Mesenchymal stem cell (in vitro differentiated cells and primary cell): ENCODE data around the gene MYO1A.

Experiments
- DNase-seq: peaks from one replicate; pipeline ENCODE4 v3.0.0-alpha.2; 2013
- H2AFZ ChIP-seq: one replicate; pipeline ENCODE4 v1.6.1; 2013; ENCODE audit warnings: low read depth, mild to moderate bottlenecking, control low read depth, inconsistent platforms, low read length, moderate library complexity
- H2AK5ac ChIP-seq: 2 replicates; pipeline ENCODE4 v1.6.1; 2013; ENCODE audit warnings: low read length, moderate library complexity, mild to moderate bottlenecking, inconsistent platforms; ENCODE audit not compliant: severe bottlenecking
- H2BK120ac ChIP-seq: one replicate; pipeline ENCODE4 v1.6.1; 2013; ENCODE audit warnings: low read depth, mild to moderate bottlenecking, inconsistent platforms, low read length, moderate library complexity
- H2BK12ac ChIP-seq, 2 experiments: one replicate each; pipeline ENCODE4 v1.6.1; 2013; ENCODE audit warnings: inconsistent platforms in 2 of 2, low read length in 2 of 2, mild to moderate bottlenecking in 2 of 2, moderate library complexity in 2 of 2, control low read depth in 1 of 2
- H2BK15ac ChIP-seq: one replicate; pipeline ENCODE4 v1.6.1; 2013; ENCODE audit warnings: mild to moderate bottlenecking, low read depth, inconsistent platforms; ENCODE audit not compliant: poor library complexity, severe bottlenecking
- H2BK5ac ChIP-seq: 2 replicates; pipeline ENCODE4 v1.6.1; 2013; ENCODE audit warnings: low read depth, mild to moderate bottlenecking, low read length, control low read depth, inconsistent platforms; ENCODE audit not compliant: poor library complexity, severe bottlenecking
- H3K14ac ChIP-seq, 2 experiments: one replicate each; pipeline ENCODE4 v1.6.1; 2013; ENCODE audit warnings: inconsistent platforms in 2 of 2, low read length in 2 of 2, control low read depth in 1 of 2, mild to moderate bottlenecking in 1 of 2, moderate library complexity in 1 of 2
- H3K18ac ChIP-seq, 2 experiments: one replicate each; pipeline ENCODE4 v1.6.1; 2013; ENCODE audit warnings: inconsistent platforms in 2 of 2, low read length in 2 of 2, control low read depth in 1 of 2, low read depth in 1 of 2, mild to moderate bottlenecking in 1 of 2
- H3K23ac ChIP-seq, 2 experiments: one replicate each; pipeline ENCODE4 v1.6.1; 2013; ENCODE audit warnings: inconsistent platforms in 2 of 2, low read length in 2 of 2, mild to moderate bottlenecking in 2 of 2, moderate library complexity in 2 of 2, control low read depth in 1 of 2
- H3K27ac ChIP-seq: 2 replicates; pipeline ENCODE4 v1.5.1; 2013; ENCODE audit warnings: mild to moderate bottlenecking, moderate library complexity, low read length, control low read depth, inconsistent platforms; ENCODE audit not compliant: poor library complexity, severe bottlenecking
- H3K27me3 ChIP-seq, 2 experiments: 2 replicates each; pipeline versions ENCODE4 v1.6.1 to v1.7.0; 2013; ENCODE audit warnings: low read length in 2 of 2, mild to moderate bottlenecking in 2 of 2, moderate library complexity in 2 of 2, control low read depth in 1 of 2, inconsistent platforms in 1 of 2; ENCODE audit not compliant: control insufficient read depth in 1 of 2, insufficient read depth in 1 of 2
- H3K36me3 ChIP-seq, 2 experiments: 2 replicates each; pipeline versions ENCODE4 v1.6.1 to v1.7.0; 2013; ENCODE audit warnings: low read length in 2 of 2, control low read depth in 1 of 2, inconsistent platforms in 1 of 2, low read depth in 1 of 2, mild to moderate bottlenecking in 1 of 2; ENCODE audit not compliant: insufficient read depth in 2 of 2, control insufficient read depth in 1 of 2
- H3K4ac ChIP-seq, 2 experiments: one replicate each; pipeline ENCODE4 v1.6.1; 2013; ENCODE audit warnings: inconsistent platforms in 2 of 2, low read length in 2 of 2, mild to moderate bottlenecking in 2 of 2, moderate library complexity in 2 of 2, control low read depth in 1 of 2, low read depth in 1 of 2
- H3K4me1 ChIP-seq: 2 replicates; pipeline ENCODE4 v1.6.1; 2013; ENCODE audit warnings: low read depth, low read length, control low read depth; ENCODE audit not compliant: control insufficient read depth, insufficient read depth
- H3K4me2 ChIP-seq: 2 replicates; pipeline ENCODE4 v1.6.1; 2013; ENCODE audit warnings: low read length, mild to moderate bottlenecking, inconsistent platforms; ENCODE audit not compliant: poor library complexity, severe bottlenecking
- H3K4me3 ChIP-seq, 2 experiments: 2 replicates each; pipeline versions ENCODE4 v1.5.1 to v1.7.0; 2013; ENCODE audit warnings: low read length in 2 of 2, mild to moderate bottlenecking in 2 of 2, control low read depth in 1 of 2, low read depth in 1 of 2; ENCODE audit not compliant: insufficient read depth in 1 of 2
- H3K79me1 ChIP-seq: replicated peaks from 2 replicates; pipeline ENCODE4 v1.6.1; 2013; ENCODE audit warnings: mild to moderate bottlenecking, control low read depth, low read length, inconsistent platforms; ENCODE audit not compliant: poor library complexity, severe bottlenecking
- H3K9ac ChIP-seq: 2 replicates; pipeline ENCODE4 v1.7.0; 2013; ENCODE audit warnings: mild to moderate bottlenecking, low read length, moderate library complexity
- H3K9me3 ChIP-seq: 2 replicates; pipeline ENCODE4 v1.7.0; 2013; ENCODE audit warnings: mild to moderate bottlenecking, low read length; ENCODE audit not compliant: control insufficient read depth
- H4K8ac ChIP-seq: one replicate; pipeline ENCODE4 v1.6.1; 2013; ENCODE audit warnings: inconsistent platforms, mild to moderate bottlenecking, low read length, moderate library complexity
- H4K91ac ChIP-seq: one replicate; pipeline ENCODE4 v1.6.1; 2013; ENCODE audit warnings: mild to moderate bottlenecking, low read length, inconsistent platforms
- WGBS: methylation state at CpG from one replicate; pipeline ENCODE4 v1.1.7; 2013; ENCODE audit warnings: mixed read lengths; 5-methylcytosine and 5-hydroxymethylcytosine counted together

Gene MYO1A

DNA sequence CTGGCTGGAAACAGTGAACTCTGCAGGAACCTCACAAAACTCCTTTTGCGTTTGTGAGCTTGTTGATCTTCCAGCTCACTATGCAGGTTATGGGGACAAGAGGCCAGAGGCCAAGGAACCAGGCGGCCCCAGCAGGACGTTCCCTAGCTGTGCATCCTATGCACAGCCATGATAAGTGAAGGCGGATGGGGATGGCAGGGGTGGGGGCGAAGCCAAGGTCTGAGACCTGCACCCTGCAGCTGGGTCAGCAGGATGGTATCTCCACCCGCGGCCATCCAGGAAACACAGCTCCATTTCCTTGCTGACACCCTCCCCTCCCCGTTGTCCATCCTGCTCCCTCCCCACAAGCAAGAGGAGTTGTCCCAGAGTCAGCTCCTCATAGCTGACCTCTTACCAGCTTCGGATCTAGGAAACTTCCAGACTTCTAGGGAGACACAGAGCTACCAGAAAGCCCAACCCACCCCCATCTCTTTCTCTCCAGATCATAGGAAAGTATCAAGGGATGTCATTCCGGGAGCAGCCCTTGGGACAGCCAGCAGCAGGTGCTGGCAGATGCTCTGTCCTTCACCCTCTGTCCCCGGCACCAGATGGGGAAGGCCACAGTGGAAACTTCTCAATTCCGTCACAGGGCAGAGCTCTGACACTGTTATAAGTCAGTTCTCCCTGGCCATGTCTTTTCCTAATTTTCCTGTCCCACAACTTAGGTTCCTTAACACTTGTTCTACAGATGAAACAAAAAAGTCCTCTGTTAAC, 53.0 kb downstream of the MYO1A start:
- Histone ChIP-seq H3K4me2 (no peak overlapping the region), H4K8ac (no peak overlapping the region), H3K4ac (no peak overlapping the region), H3K23ac (no peak overlapping the region), H3K36me3 (peaks cover 29 to 32% of the 10 kb centered on the region in 2 experiments), H2BK12ac (no peak overlapping the region), H3K18ac (no peak overlapping the region), H3K79me1 (peaks cover 36% of the 10 kb centered on the region), H3K4me3 (no peak overlapping the region), H3K9me3 (no peaks in the 10 kb centered on the region), H3K14ac (no peak overlapping the region), H2AK5ac (no peak overlapping the region), H3K4me1 (peaks cover 7% of the 10 kb centered on the region), H4K91ac (no peak overlapping the region), H2BK15ac (no peak overlapping the region), H3K27ac (no peak overlapping the region), H2AFZ (no peak overlapping the region), H2BK120ac (no peak overlapping the region), H3K27me3 (peaks cover 0 to 4% of the 10 kb centered on the region in 2 experiments), H3K9ac (no peak overlapping the region), H2BK5ac (no peak overlapping the region)
- no peak for DNase-seq
- 76% methylated on average over 12 of the region's 12 CpGs for WGBS

DNA sequence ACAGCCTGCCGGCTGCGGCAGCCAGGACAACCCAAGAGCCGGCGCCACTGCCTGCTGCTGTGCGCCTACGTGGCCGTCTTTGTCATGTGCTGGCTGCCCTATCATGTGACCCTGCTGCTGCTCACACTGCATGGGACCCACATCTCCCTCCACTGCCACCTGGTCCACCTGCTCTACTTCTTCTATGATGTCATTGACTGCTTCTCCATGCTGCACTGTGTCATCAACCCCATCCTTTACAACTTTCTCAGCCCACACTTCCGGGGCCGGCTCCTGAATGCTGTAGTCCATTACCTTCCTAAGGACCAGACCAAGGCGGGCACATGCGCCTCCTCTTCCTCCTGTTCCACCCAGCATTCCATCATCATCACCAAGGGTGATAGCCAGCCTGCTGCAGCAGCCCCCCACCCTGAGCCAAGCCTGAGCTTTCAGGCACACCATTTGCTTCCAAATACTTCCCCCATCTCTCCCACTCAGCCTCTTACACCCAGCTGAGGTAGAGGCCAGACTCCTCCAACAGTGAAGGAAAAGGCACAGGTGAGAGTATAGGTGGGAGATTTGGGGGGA, 53.9 kb downstream of the MYO1A start:
- H2AFZ ChIP-seq = no peak overlapping the region
- H3K4me2 ChIP-seq = no peak overlapping the region
- no peak overlapping the region for H4K91ac ChIP-seq
- H2BK120ac ChIP-seq = no peak overlapping the region
- H2BK15ac ChIP-seq = no peak overlapping the region
- H2BK5ac ChIP-seq = no peak overlapping the region
- H3K4me3 ChIP-seq = no peak overlapping the region
- DNase-seq = no peak
- peaks cover 27% of the 10 kb centered on the region for H3K79me1 ChIP-seq
- WGBS = 97% methylated on average over 11 of the region's 11 CpGs
- no peak overlapping the region for H3K4ac ChIP-seq
- H3K18ac ChIP-seq = no peak overlapping the region
- no peak overlapping the region for H3K9ac ChIP-seq
- peaks cover 21 to 24% of the 10 kb centered on the region in 2 experiments for H3K36me3 ChIP-seq
- H3K27ac ChIP-seq = no peak overlapping the region
- H4K8ac ChIP-seq = no peak overlapping the region
- H3K14ac ChIP-seq = no peak overlapping the region
- H2AK5ac ChIP-seq = no peak overlapping the region
- peaks cover 3% of the 10 kb centered on the region for H3K4me1 ChIP-seq
- H2BK12ac ChIP-seq = no peak overlapping the region
- no peak overlapping the region for H3K23ac ChIP-seq
- peaks cover 3 to 4% of the 10 kb centered on the region in 2 experiments for H3K27me3 ChIP-seq
- H3K9me3 ChIP-seq = no peaks in the 10 kb centered on the region

DNA sequence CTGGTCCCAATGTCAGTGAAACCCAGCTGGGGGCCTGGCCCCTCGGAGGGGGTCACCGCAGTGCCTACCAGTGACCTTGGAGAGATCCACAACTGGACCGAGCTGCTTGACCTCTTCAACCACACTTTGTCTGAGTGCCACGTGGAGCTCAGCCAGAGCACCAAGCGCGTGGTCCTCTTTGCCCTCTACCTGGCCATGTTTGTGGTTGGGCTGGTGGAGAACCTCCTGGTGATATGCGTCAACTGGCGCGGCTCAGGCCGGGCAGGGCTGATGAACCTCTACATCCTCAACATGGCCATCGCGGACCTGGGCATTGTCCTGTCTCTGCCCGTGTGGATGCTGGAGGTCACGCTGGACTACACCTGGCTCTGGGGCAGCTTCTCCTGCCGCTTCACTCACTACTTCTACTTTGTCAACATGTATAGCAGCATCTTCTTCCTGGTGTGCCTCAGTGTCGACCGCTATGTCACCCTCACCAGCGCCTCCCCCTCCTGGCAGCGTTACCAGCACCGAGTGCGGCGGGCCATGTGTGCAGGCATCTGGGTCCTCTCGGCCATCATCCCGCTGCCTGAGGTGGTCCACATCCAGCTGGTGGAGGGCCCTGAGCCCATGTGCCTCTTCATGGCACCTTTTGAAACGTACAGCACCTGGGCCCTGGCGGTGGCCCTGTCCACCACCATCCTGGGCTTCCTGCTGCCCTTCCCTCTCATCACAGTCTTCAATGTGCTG, 54.6 kb downstream of the MYO1A start:
- no peak overlapping the region for H3K18ac ChIP-seq
- H2BK120ac ChIP-seq = no peak overlapping the region
- H3K36me3 ChIP-seq = peaks cover 17 to 21% of the 10 kb centered on the region in 2 experiments
- H3K23ac ChIP-seq = no peak overlapping the region
- peaks cover 4 to 10% of the 10 kb centered on the region in 2 experiments for H3K27me3 ChIP-seq
- no peak overlapping the region for H3K4me3 ChIP-seq
- H4K8ac ChIP-seq = no peak overlapping the region
- DNase-seq = no peak
- H3K4me1 ChIP-seq = peaks cover 3% of the 10 kb centered on the region
- H3K4me2 ChIP-seq = no peak overlapping the region
- no peak overlapping the region for H3K27ac ChIP-seq
- H3K9me3 ChIP-seq = no peaks in the 10 kb centered on the region
- H4K91ac ChIP-seq = peak overlapping the region; percentile 13
- peaks cover 21% of the 10 kb centered on the region for H3K79me1 ChIP-seq
- H3K14ac ChIP-seq = no peak overlapping the region
- no peak overlapping the region for H2AFZ ChIP-seq
- H3K4ac ChIP-seq = no peak overlapping the region
- H2AK5ac ChIP-seq = no peak overlapping the region
- H2BK12ac ChIP-seq = no peak overlapping the region
- no peak overlapping the region for H2BK15ac ChIP-seq
- no peak overlapping the region for H2BK5ac ChIP-seq
- H3K9ac ChIP-seq = no peak overlapping the region
- 95% methylated on average over 26 of the region's 26 CpGs for WGBS

DNA sequence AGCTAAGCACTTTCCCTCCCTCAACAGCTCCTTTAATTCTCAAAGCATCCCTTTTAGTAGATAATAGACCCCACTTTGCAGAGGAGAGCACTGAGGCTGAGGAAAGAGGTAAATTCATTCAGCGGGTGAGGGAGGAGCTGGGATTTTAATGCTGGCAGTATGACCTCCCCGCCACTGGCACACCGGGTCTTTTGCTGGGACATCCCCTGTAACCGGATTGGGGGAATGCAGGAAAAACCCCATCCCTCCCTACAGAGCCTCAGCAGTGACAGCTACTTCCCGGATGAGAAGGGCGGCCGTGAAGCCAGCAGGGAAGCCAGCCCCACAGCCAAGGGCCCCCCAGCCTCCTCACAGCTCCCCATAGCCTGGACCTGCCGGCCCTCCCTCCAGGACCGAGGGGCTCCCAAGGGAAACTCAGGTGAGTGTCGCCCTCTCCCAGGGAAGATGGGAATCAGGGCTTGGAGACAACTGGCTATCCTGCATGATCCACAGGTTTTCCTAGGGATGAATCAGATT, 55.6 kb downstream of the MYO1A start:
- H3K9ac ChIP-seq = no peak overlapping the region
- H2BK5ac ChIP-seq = no peak overlapping the region
- H3K4ac ChIP-seq = no peak overlapping the region
- H2BK15ac ChIP-seq = no peak overlapping the region
- no peak overlapping the region for H4K8ac ChIP-seq
- no peak overlapping the region for H3K18ac ChIP-seq
- 81% methylated on average over 10 of the region's 10 CpGs for WGBS
- H2BK120ac ChIP-seq = no peak overlapping the region
- no peak overlapping the region for H2AFZ ChIP-seq
- no peaks in the 10 kb centered on the region for H3K9me3 ChIP-seq
- no peak overlapping the region for H3K27ac ChIP-seq
- H4K91ac ChIP-seq = no peak overlapping the region
- DNase-seq = no peak
- no peak overlapping the region for H3K4me3 ChIP-seq
- no peak overlapping the region for H3K14ac ChIP-seq
- H3K27me3 ChIP-seq = peaks cover 4 to 10% of the 10 kb centered on the region in 2 experiments
- peaks cover 12% of the 10 kb centered on the region for H3K79me1 ChIP-seq
- H3K36me3 ChIP-seq = peaks cover 11 to 17% of the 10 kb centered on the region in 2 experiments
- H2BK12ac ChIP-seq = no peak overlapping the region
- no peak overlapping the region for H2AK5ac ChIP-seq
- no peak overlapping the region for H3K4me2 ChIP-seq
- no peak overlapping the region for H3K23ac ChIP-seq
- peaks cover 3% of the 10 kb centered on the region for H3K4me1 ChIP-seq
